Measurements from ENCODE around the gene NANS. TPM values are rescaled to one million over a fixed set of nuclear protein-coding genes. Genes with fewer than 3 reads are reported as not detected.

NANS gene
- total RNA-seq, 2 experiments from 2014 or later: 56.9 to 63.7 TPM

DNA sequence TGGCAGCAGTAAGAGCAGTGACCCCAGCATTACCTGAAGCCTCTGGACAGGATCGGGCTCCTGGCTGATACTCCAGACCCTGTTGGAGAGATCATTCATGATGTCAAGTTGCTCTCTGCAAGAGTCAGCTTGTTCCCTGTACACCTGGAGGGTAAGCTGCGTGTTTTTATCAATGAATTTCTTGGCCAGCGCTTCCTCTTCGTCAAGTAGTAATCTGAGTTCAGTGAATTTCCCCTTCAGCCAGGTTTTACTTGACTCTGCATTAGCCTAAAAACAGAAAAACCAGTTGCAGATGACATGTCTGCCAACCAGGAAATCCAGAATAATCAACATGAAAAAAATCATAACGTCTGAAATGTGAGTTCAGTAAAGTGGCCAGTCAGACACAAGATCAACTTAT lies 43.4 kb downstream of the NANS start:
- TF ChIP-seq EZH2phosphoT487 (IDR thresholded peaks at IDR 0.05; ENCODE audit: borderline replicate concordance, low read depth, low read length): no peak
- TF ChIP-seq, protein P1, sequence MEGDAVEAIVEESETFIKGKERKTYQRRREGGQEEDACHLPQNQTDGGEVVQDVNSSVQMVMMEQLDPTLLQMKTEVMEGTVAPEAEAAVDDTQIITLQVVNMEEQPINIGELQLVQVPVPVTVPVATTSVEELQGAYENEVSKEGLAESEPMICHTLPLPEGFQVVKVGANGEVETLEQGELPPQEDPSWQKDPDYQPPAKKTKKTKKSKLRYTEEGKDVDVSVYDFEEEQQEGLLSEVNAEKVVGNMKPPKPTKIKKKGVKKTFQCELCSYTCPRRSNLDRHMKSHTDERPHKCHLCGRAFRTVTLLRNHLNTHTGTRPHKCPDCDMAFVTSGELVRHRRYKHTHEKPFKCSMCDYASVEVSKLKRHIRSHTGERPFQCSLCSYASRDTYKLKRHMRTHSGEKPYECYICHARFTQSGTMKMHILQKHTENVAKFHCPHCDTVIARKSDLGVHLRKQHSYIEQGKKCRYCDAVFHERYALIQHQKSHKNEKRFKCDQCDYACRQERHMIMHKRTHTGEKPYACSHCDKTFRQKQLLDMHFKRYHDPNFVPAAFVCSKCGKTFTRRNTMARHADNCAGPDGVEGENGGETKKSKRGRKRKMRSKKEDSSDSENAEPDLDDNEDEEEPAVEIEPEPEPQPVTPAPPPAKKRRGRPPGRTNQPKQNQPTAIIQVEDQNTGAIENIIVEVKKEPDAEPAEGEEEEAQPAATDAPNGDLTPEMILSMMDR (conservative IDR thresholded peaks at IDR 0.05; ENCODE audit: low read length): no peak
- Histone ChIP-seq H2AFZ (ENCODE audit: low read length) (peak overlapping the region; percentile 85), H3K36me3 (ENCODE audit: insufficient read depth, low read length) (peaks cover 22% of the 10 kb centered on the region; the same call in 1 of the 2 replicates), H3K9me2 (ENCODE audit: insufficient read depth, low read length) (no peaks in the 10 kb centered on the region), H3K9me3 (ENCODE audit: low read length) (no peaks in the 10 kb centered on the region), H4K20me1 (ENCODE audit: insufficient read depth, low read length) (no peaks in the 10 kb centered on the region), H3K4me2 (ENCODE audit: low read length) (peak overlapping the region; percentile 97), H3K4me1 (ENCODE audit: insufficient read depth, low read length, poor library complexity, severe bottlenecking) (peaks cover 78% of the 10 kb centered on the region), H3K4me3 (ENCODE audit: low read depth, low read length, poor library complexity, severe bottlenecking) (peak overlapping the region; percentile 46), H3K27ac (ENCODE audit: low read depth, low read length, poor library complexity, severe bottlenecking) (peak overlapping the region; percentile 95), H3K79me2 (ENCODE audit: insufficient read depth, low read depth, low read length) (peaks cover 21% of the 10 kb centered on the region; the same call in 1 of the 2 replicates)
- ChIA-PET POLR2A (interaction anchor here (0.6 to 1.9 kb wide), 7 partner anchors 8 to 94 kb away, joined by 3 to 6 read pairs (median 4); no protein-coding TSS in a partner anchor), CTCF (ENCODE audit: unreplicated experiment) (no interaction called here)
- intact Hi-C loops (cut with micrococcal nuclease; ENCODE audit: unreplicated experiment): loop anchor here (2.0 kb wide), 1 partner anchor 25 kb away; no protein-coding TSS in a partner anchor
- BruUV-seq (replicated peaks): no TSS peak
- peak; percentile 76 for DNase-seq (ENCODE audit: low spot score)

- Histone ChIP-seq H3K36me3 (ENCODE audit: insufficient read depth, low read length) (peaks cover 26% of the 10 kb centered on the region), H3K9me3 (ENCODE audit: low read length) (no peaks in the 10 kb centered on the region), H2AFZ (ENCODE audit: low read length) (peak overlapping the region; percentile 85), H3K4me2 (ENCODE audit: low read length) (peak overlapping the region; percentile 97), H4K20me1 (ENCODE audit: insufficient read depth, low read length) (no peaks in the 10 kb centered on the region), H3K9me2 (ENCODE audit: insufficient read depth, low read length) (no peaks in the 10 kb centered on the region), H3K27ac (ENCODE audit: low read depth, low read length, poor library complexity, severe bottlenecking) (peak overlapping the region; percentile 95), H3K4me3 (ENCODE audit: low read depth, low read length, poor library complexity, severe bottlenecking) (peak overlapping the region; percentile 46), H3K79me2 (ENCODE audit: insufficient read depth, low read depth, low read length) (peaks cover 21% of the 10 kb centered on the region; the same call in 1 of the 2 replicates), H3K4me1 (ENCODE audit: insufficient read depth, low read length, poor library complexity, severe bottlenecking) (peaks cover 83% of the 10 kb centered on the region)
- TF ChIP-seq, protein P1 (conservative IDR thresholded peaks at IDR 0.05; ENCODE audit: low read length): no peak
- no peak for TF ChIP-seq EZH2phosphoT487 (IDR thresholded peaks at IDR 0.05; ENCODE audit: borderline replicate concordance, low read depth, low read length)
- no peak for DNase-seq (ENCODE audit: low spot score)
- ChIA-PET CTCF (ENCODE audit: unreplicated experiment) (no interaction called here), POLR2A (interaction anchor here (0.6 to 2.2 kb wide), 7 partner anchors 9 to 93 kb away, joined by 3 to 10 read pairs (median 4); partner anchors contain the start of gene TRIM14)
- BruUV-seq (replicated peaks): no TSS peak
- intact Hi-C loops (cut with micrococcal nuclease; ENCODE audit: unreplicated experiment): no loop called here
Measured at GRCh38 chr9:98100456-98100855, 43.9 kb downstream of the NANS start.

DNA sequence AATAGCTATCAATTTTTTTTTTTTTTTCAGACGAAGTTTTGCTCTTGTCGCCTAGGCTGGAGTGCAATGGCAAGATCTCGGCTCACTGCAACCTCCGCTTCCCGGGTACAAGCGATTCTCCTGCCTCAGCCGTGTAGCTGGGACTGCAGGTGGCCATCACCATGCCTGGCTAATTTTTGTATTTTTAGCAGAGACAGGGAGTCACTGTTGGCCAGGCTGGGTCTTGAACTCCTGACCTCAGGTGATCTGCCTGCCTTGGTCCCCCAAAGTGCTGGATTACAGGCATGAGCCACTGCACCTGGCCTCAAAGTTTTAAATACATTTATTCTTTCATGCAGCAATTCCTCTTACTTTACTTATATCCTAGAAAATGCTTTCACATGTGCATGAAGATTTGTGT lies 44.9 kb downstream of the NANS start:
- peak; percentile 60 for DNase-seq (ENCODE audit: low spot score)
- Histone ChIP-seq H3K4me3 (ENCODE audit: low read depth, low read length, poor library complexity, severe bottlenecking) (peak overlapping the region; percentile 59), H2AFZ (ENCODE audit: low read length) (peak overlapping the region; percentile 18; the same call in 1 of the 2 replicates), H3K4me1 (ENCODE audit: insufficient read depth, low read length, poor library complexity, severe bottlenecking) (peaks cover 93% of the 10 kb centered on the region), H4K20me1 (ENCODE audit: insufficient read depth, low read length) (no peaks in the 10 kb centered on the region), H3K9me3 (ENCODE audit: low read length) (peaks cover 8% of the 10 kb centered on the region; the same call in 1 of the 2 replicates), H3K4me2 (ENCODE audit: low read length) (peak overlapping the region; percentile 97), H3K79me2 (ENCODE audit: insufficient read depth, low read depth, low read length) (peaks cover 30% of the 10 kb centered on the region; the same call in 1 of the 2 replicates), H3K36me3 (ENCODE audit: insufficient read depth, low read length) (peaks cover 35% of the 10 kb centered on the region), H3K27ac (ENCODE audit: low read depth, low read length, poor library complexity, severe bottlenecking) (peak overlapping the region; percentile 95), H3K9me2 (ENCODE audit: insufficient read depth, low read length) (no peaks in the 10 kb centered on the region)
- POLR2A ChIA-PET: interaction anchor here (0.6 to 2.2 kb wide), 12 partner anchors 10 to 158 kb away, joined by 3 to 10 read pairs (median 4); partner anchors contain the start of gene TRIM14
- no TSS peak for BruUV-seq (replicated peaks)
- intact Hi-C loops (cut with micrococcal nuclease; ENCODE audit: unreplicated experiment): no loop called here
- CTCF ChIA-PET (ENCODE audit: unreplicated experiment): interaction anchor here (0.9 to 1.0 kb wide), 2 partner anchors 20 to 109 kb away, joined by 3 to 4 read pairs; no protein-coding TSS in a partner anchor
- no peak for TF ChIP-seq EZH2phosphoT487 (IDR thresholded peaks at IDR 0.05; ENCODE audit: borderline replicate concordance, low read depth, low read length)
- TF ChIP-seq, protein P1 (conservative IDR thresholded peaks at IDR 0.05; ENCODE audit: low read length): no peak
